BLaER1 (cell line): ENCODE measurements around the gene RABEP2.
"Not testable (repeated sequence)": the region's sequence is repeated elsewhere in the genome, so short reads cannot be mapped to it uniquely, and the experiment has no call there.

Experiments
- H3K27ac ChIP-seq: shearing (Covaris generic); formaldehyde crosslinking; 2 replicates; pipeline ENCODE4 v1.8.1; 2022
- H3K27me3 ChIP-seq: shearing (Covaris generic); formaldehyde crosslinking; 2 replicates; pipeline ENCODE4 v1.8.1; 2022
- H3K36me3 ChIP-seq: shearing (Covaris generic); formaldehyde crosslinking; 2 replicates; pipeline ENCODE4 v1.8.1; 2022
- H3K4me1 ChIP-seq: shearing (Covaris generic); formaldehyde crosslinking; 2 replicates; pipeline ENCODE4 v1.8.1; 2022
- H3K4me2 ChIP-seq: shearing (Covaris generic); formaldehyde crosslinking; 2 replicates; pipeline ENCODE4 v1.8.1; 2022
- H3K4me3 ChIP-seq: shearing (Covaris generic); formaldehyde crosslinking; 2 replicates; pipeline ENCODE4 v1.8.1; 2022
- H3K9ac ChIP-seq: shearing (Covaris generic); formaldehyde crosslinking; 2 replicates; pipeline ENCODE4 v1.8.1; 2022
- H3K9me3 ChIP-seq: shearing (Covaris generic); formaldehyde crosslinking; 2 replicates; pipeline ENCODE4 v1.8.1; 2022
- H4K20me1 ChIP-seq: shearing (Covaris generic); formaldehyde crosslinking; 2 replicates; pipeline ENCODE4 v1.8.1; 2022
- Cebpa-rat ChIP-seq: shearing (Covaris generic); IDR thresholded peaks from 2 replicates; pipeline ENCODE4 v1.8.1; 2022

RABEP2 gene, protein sequence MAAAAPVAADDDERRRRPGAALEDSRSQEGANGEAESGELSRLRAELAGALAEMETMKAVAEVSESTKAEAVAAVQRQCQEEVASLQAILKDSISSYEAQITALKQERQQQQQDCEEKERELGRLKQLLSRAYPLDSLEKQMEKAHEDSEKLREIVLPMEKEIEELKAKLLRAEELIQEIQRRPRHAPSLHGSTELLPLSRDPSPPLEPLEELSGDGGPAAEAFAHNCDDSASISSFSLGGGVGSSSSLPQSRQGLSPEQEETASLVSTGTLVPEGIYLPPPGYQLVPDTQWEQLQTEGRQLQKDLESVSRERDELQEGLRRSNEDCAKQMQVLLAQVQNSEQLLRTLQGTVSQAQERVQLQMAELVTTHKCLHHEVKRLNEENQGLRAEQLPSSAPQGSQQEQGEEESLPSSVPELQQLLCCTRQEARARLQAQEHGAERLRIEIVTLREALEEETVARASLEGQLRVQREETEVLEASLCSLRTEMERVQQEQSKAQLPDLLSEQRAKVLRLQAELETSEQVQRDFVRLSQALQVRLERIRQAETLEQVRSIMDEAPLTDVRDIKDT

DNA sequence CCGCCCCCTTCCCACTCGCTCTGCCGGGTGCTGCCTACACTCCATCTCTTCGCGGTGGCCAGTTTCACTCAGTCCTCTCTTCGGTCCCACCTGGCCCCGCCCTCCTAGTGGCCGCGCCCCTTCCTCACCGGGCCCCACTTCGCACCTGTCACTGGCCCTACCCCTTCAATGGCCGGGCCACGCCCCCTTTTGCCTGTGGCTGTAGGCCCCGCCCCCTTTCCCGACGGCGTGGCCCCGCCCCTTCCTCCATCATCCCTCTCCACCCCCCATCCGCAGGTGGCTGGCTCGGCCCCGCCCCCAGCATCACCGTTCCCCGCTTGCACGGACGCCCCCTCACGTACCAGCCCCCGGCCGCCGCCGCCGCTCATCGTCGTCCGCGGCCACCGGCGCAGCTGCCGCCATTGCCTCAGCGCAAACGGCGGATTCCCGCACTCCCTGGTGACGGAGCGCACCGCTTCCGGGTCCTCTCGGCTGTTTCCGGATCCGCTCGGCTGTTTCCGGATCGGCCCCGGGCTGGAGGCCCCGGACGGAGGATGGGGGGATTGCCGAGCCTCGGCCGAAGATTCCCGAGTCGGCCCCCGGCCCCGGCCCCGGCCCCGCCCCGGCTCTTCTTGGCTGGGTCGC, at the start of gene RABEP2:
TSS of gene RABEP2 (minus strand) at position 477 of the 624 bp plus-strand sequence. CDS start at position 402, 75 bp downstream.
- TF ChIP-seq Cebpa-rat = no peak
- H3K4me2 ChIP-seq = peak within 1 kb of the TSS; percentile 99
- H3K36me3 ChIP-seq = peaks cover 24% of the 10 kb centered on the region
- no peaks in the 10 kb centered on the region for H3K27me3 ChIP-seq
- H3K27ac ChIP-seq = peak within 1 kb of the TSS; percentile 97
- peak within 1 kb of the TSS; percentile 73 for H3K4me3 ChIP-seq
- peak within 1 kb of the TSS; percentile 90 for H3K9ac ChIP-seq
- no peaks in the 10 kb centered on the region for H4K20me1 ChIP-seq
- H3K9me3 ChIP-seq = no peaks in the 10 kb centered on the region
- H3K4me1 ChIP-seq = peaks cover 74% of the 10 kb centered on the region

DNA sequence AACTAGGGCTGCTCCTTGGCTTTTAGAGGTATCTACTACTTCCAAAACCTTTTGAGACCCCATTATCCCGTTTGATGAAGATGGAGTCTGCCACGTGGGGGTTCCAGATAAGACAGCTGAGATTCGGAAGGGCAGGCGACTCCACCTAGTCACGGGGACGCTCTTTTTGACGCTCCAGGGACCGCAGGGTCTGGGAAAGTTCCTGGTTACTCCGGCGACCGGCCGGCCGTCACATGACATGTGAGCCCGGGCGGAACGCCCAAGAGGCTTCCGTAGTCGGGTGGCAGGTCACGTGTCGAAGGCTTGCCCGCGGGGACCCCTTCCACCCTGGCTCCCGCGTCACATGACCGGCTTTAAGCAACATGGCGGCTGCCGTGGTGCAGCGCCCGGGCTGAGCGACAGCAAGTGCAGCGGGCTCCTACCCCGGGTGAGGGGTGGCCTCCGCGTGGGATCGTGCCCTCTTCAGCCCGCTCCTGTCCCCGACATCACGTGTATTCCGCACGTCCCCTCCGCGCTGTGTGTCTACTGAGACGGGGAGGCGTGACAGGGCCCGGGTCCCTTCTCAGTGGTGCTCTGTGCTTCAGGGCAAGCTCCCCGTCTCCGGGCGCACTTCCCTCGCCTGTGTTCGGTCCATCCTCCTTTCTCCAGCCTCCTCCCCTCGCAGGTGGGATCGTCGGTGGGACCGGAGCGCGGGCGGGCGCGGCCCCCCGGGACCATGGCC, 49.6 kb upstream of the RABEP2 start, which contains the start of gene SPNS1:
TSS of gene SPNS1 (plus strand) at position 342 of the 721 bp plus-strand sequence. CDS start at position 716, 374 bp downstream.
- Histone ChIP-seq H3K9me3 (no peaks in the 10 kb centered on the region), H3K4me2 (peak within 1 kb of the TSS; percentile 99), H3K36me3 (peaks cover 19% of the 10 kb centered on the region), H3K27ac (peak within 1 kb of the TSS; percentile 87), H3K4me1 (peaks cover 24% of the 10 kb centered on the region), H3K9ac (peak within 1 kb of the TSS; percentile 88), H3K4me3 (peak within 1 kb of the TSS; percentile 96), H3K27me3 (no peaks in the 10 kb centered on the region), H4K20me1 (no peaks in the 10 kb centered on the region)
- no peak for TF ChIP-seq Cebpa-rat

- H3K36me3 ChIP-seq = peaks cover 13% of the 10 kb centered on the region
- peak overlapping the region; percentile 96 for H3K4me3 ChIP-seq
- peak overlapping the region; percentile 99 for H3K4me2 ChIP-seq
- TF ChIP-seq Cebpa-rat = no peak
- peaks cover 24% of the 10 kb centered on the region for H3K4me1 ChIP-seq
- H3K9ac ChIP-seq = peak overlapping the region; percentile 88
- H3K27me3 ChIP-seq = no peaks in the 10 kb centered on the region
- peak overlapping the region; percentile 87 for H3K27ac ChIP-seq
- no peaks in the 10 kb centered on the region for H4K20me1 ChIP-seq
- no peaks in the 10 kb centered on the region for H3K9me3 ChIP-seq
Observed at GRCh38 chr16:28974007-28974436, 49.0 kb upstream of the RABEP2 start.

DNA sequence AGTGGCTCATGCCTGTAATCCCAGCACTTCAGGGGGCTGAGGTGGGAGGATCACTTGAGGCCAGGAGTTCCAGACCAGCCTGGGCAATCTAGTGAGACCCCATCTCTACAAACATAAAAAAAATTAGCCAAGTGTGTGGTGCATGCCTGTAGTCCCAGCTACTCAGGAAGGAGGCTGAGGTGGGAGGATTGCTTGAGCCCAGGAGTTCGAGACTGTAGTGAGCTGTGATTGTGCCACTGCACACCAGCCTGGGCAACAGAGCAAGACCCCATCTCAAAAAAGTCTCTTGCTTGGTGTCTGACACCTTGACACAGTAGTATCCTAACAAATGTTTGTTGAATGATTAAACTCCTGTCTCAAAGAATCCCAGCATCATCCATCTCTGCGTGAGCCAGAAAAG, 44.7 kb upstream of the RABEP2 start:
- not testable (repeated sequence) for H3K9me3 ChIP-seq, H3K9ac ChIP-seq, H3K27ac ChIP-seq, H3K4me1 ChIP-seq, H3K4me2 ChIP-seq, H3K27me3 ChIP-seq, H3K4me3 ChIP-seq, H4K20me1 ChIP-seq
- peaks cover 24% of the 10 kb centered on the region for H3K36me3 ChIP-seq

DNA sequence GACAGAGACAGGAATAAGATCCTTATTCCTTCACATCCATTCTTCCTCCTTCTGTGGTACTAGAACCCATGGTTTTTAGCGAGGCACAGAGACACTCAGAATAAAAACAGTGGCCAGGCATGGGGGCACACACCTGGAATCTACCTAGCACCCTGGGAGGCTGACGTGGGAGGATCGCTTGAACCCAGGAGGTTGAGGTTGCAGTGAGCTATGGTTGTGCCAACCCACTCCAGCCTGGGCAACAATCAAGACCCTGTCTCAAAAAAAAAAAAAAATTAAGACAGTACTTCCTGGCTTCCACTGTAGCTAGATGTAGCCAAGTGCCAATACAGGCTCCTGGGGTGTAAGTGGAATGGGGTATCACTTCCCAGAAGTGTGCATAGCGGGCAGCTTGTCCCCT, 42.1 kb upstream of the RABEP2 start:
- no peak for TF ChIP-seq Cebpa-rat
- no peak overlapping the region for H3K4me3 ChIP-seq
- H3K27me3 ChIP-seq = no peaks in the 10 kb centered on the region
- no peak overlapping the region for H3K4me2 ChIP-seq
- H3K4me1 ChIP-seq = no peaks in the 10 kb centered on the region
- no peaks in the 10 kb centered on the region for H3K9me3 ChIP-seq
- H4K20me1 ChIP-seq = 0 out of 2 replicates have a peak, but pooled peaks cover 9% of the 10 kb centered on the region
- peaks cover 49% of the 10 kb centered on the region for H3K36me3 ChIP-seq
- H3K27ac ChIP-seq = no peak overlapping the region
- no peak overlapping the region for H3K9ac ChIP-seq

GRCh38 chr16:28964496-28964895, 39.5 kb upstream of the RABEP2 start:
- Histone ChIP-seq H3K9ac (no peak overlapping the region), H3K4me3 (no peak overlapping the region), H3K9me3 (no peaks in the 10 kb centered on the region), H3K4me2 (no peak overlapping the region), H4K20me1 (0 out of 2 replicates have a peak, but pooled peaks cover 9% of the 10 kb centered on the region), H3K27me3 (no peaks in the 10 kb centered on the region), H3K4me1 (no peaks in the 10 kb centered on the region), H3K27ac (no peak overlapping the region), H3K36me3 (peaks cover 74% of the 10 kb centered on the region)
- peak; percentile 39; the same call in 1 of the 2 replicates for TF ChIP-seq Cebpa-rat

DNA sequence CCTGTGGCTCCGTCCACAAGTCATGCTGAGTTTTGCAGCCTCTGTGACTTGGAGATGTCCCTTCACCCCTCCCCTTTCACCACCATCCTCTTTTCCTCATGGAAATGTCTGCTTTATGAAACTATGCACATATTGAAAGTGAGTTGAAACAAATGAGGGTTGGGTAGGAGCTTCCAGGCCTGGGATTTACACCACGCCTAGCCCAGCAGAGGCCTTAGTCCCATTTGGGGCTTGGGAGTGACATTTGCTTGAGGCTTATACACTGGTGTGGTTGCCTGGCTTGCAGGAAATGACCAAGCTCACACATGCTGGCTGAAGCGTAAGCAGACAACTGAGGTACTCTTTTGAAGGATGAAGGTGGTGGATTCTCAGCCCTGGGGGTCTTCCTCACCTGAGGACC, 39.0 kb upstream of the RABEP2 start:
- Histone ChIP-seq H3K27me3 (no peaks in the 10 kb centered on the region), H3K4me1 (no peaks in the 10 kb centered on the region), H3K36me3 (peaks cover 78% of the 10 kb centered on the region), H3K27ac (no peak overlapping the region), H3K9me3 (no peaks in the 10 kb centered on the region), H3K4me3 (no peak overlapping the region), H4K20me1 (0 out of 2 replicates have a peak, but pooled peaks cover 9% of the 10 kb centered on the region), H3K9ac (no peak overlapping the region), H3K4me2 (no peak overlapping the region)
- no peak for TF ChIP-seq Cebpa-rat

DNA sequence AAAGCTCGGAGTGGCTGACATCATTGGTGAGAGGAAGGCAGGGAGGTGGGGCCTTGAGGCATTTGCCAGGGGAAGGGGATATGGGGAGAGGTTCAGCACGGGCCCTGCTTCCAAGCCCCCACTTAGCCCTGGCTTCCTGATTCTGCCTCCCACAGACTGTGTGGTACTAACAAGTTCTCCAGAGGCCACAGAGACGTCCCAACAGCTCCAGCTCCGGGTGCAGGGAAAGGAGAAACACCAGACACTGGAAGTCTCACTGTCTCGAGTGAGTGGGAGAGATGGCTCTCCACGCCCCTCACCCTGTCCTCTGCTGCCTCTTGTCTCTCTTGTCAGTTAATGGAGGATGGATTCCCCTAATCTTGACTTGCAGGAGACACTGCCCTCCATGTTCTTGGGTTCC, 33.8 kb upstream of the RABEP2 start:
- H3K4me2 ChIP-seq = no peak overlapping the region

GRCh38 chr16:28958216-28958615, 33.2 kb upstream of the RABEP2 start:
- Histone ChIP-seq H3K27ac (no peak overlapping the region), H4K20me1 (peaks cover 15% of the 10 kb centered on the region; the same call in 1 of the 2 replicates), H3K36me3 (peaks cover 98% of the 10 kb centered on the region), H3K9ac (no peak overlapping the region), H3K4me1 (peaks cover 6% of the 10 kb centered on the region; the same call in 1 of the 2 replicates), H3K4me3 (no peak overlapping the region), H3K4me2 (no peak overlapping the region), H3K9me3 (no peaks in the 10 kb centered on the region), H3K27me3 (no peaks in the 10 kb centered on the region)
- TF ChIP-seq Cebpa-rat = no peak

More for the DNA sequence above, 33.8 kb upstream of the RABEP2 start:
- Histone ChIP-seq H3K4me3 (no peak overlapping the region), H3K27ac (no peak overlapping the region), H3K9me3 (no peaks in the 10 kb centered on the region), H3K9ac (no peak overlapping the region), H3K36me3 (peaks cover 98% of the 10 kb centered on the region), H3K4me1 (peaks cover under 1% of the 10 kb centered on the region; the same call in 1 of the 2 replicates), H4K20me1 (peaks cover 15% of the 10 kb centered on the region; the same call in 1 of the 2 replicates), H3K27me3 (no peaks in the 10 kb centered on the region)
- no peak for TF ChIP-seq Cebpa-rat
